HEK293 (cell line): ENCODE measurements around the gene PYGO2.

Experiments used
- AEBP2 ChIP-seq: fragments of 450-650 bp; formaldehyde crosslinking; IDR thresholded peaks from 2 replicates; pipeline ENCODE4 v1.5.1; 2016; ENCODE audit warnings: missing biosample characterization, missing genetic modification characterization, borderline replicate concordance
- HOXD13 ChIP-seq: sonication (generic); formaldehyde crosslinking; IDR thresholded peaks from 2 replicates; pipeline ENCODE4 v1.8.0; 2022; ENCODE audit warnings: missing genetic modification reagents, borderline replicate concordance
- KLF7 ChIP-seq: fragments of 450-650 bp; formaldehyde crosslinking; IDR thresholded peaks from 2 replicates; pipeline ENCODE4 v1.5.1; 2016; ENCODE audit warnings: missing biosample characterization, missing genetic modification characterization, borderline replicate concordance
- KLF9 ChIP-seq: fragments of 450-650 bp; formaldehyde crosslinking; IDR thresholded peaks from 2 replicates; pipeline ENCODE4 v1.5.1; 2016; ENCODE audit warnings: missing biosample characterization, missing genetic modification characterization, low read depth
- MYNN ChIP-seq: fragments of 450-650 bp; formaldehyde crosslinking; IDR thresholded peaks from 2 replicates; pipeline ENCODE4 v1.5.1; 2016; ENCODE audit warnings: missing biosample characterization, missing genetic modification characterization, borderline replicate concordance
- OVOL3 ChIP-seq: fragments of 450-650 bp; formaldehyde crosslinking; IDR thresholded peaks from 2 replicates; pipeline ENCODE4 v1.5.1; 2016; ENCODE audit warnings: missing biosample characterization, missing genetic modification characterization
- TCF7L2 ChIP-seq: IDR thresholded peaks from 2 replicates; pipeline ENCODE4 v1.6.1; 2011; ENCODE audit warnings: low read depth, mild to moderate bottlenecking, inconsistent platforms, low read length, moderate library complexity, borderline replicate concordance
- YY1 ChIP-seq: fragments of 450-650 bp; formaldehyde crosslinking; IDR thresholded peaks from 2 replicates; pipeline ENCODE4 v1.5.1; 2018; ENCODE audit warnings: missing biosample characterization, missing genetic modification characterization
- ZBTB7A ChIP-seq: fragments of 450-650 bp; formaldehyde crosslinking; IDR thresholded peaks from 2 replicates; pipeline ENCODE4 v1.5.1; 2016; ENCODE audit warnings: low read depth, missing biosample characterization, missing genetic modification characterization
- ZNF121 ChIP-seq: fragments of 450-650 bp; formaldehyde crosslinking; IDR thresholded peaks from 2 replicates; pipeline ENCODE4 v1.5.1; 2016; ENCODE audit warnings: missing biosample characterization, missing genetic modification characterization
- ZNF132 ChIP-seq: fragments of 450-650 bp; formaldehyde crosslinking; IDR thresholded peaks from 2 replicates; pipeline ENCODE4 v1.5.1; 2017; ENCODE audit warnings: missing biosample characterization, missing genetic modification characterization, borderline replicate concordance
- ZNF169 ChIP-seq: fragments of 450-650 bp; formaldehyde crosslinking; IDR thresholded peaks from 2 replicates; pipeline ENCODE4 v1.5.1; 2016; ENCODE audit warnings: missing biosample characterization, missing genetic modification characterization
- ZNF239 ChIP-seq: fragments of 450-650 bp; formaldehyde crosslinking; IDR thresholded peaks from 2 replicates; pipeline ENCODE4 v1.5.1; 2016; ENCODE audit warnings: missing biosample characterization, missing genetic modification characterization
- ZNF302 ChIP-seq: fragments of 450-650 bp; formaldehyde crosslinking; IDR thresholded peaks from 2 replicates; pipeline ENCODE4 v1.5.1; 2016; ENCODE audit warnings: missing biosample characterization, missing genetic modification characterization, low read depth
- ZNF311 ChIP-seq: fragments of 450-650 bp; formaldehyde crosslinking; IDR thresholded peaks from 2 replicates; pipeline ENCODE4 v1.5.1; 2017; ENCODE audit warnings: missing biosample characterization, missing genetic modification characterization, borderline replicate concordance
- ZNF335 ChIP-seq: fragments of 450-650 bp; formaldehyde crosslinking; conservative IDR thresholded peaks from 2 replicates; pipeline ENCODE4 v1.5.1; 2016; ENCODE audit warnings: missing biosample characterization, missing genetic modification characterization
- ZNF354C ChIP-seq: fragments of 450-650 bp; formaldehyde crosslinking; IDR thresholded peaks from 2 replicates; pipeline ENCODE4 v1.5.1; 2016; ENCODE audit warnings: missing biosample characterization, missing genetic modification characterization, low read depth, borderline replicate concordance
- ZNF404 ChIP-seq: fragments of 450-650 bp; formaldehyde crosslinking; IDR thresholded peaks from 2 replicates; pipeline ENCODE4 v1.5.1; 2017; ENCODE audit warnings: missing biosample characterization, missing genetic modification characterization
- ZNF433 ChIP-seq: fragments of 450-650 bp; formaldehyde crosslinking; IDR thresholded peaks from 2 replicates; pipeline ENCODE4 v1.5.1; 2016; ENCODE audit warnings: missing biosample characterization, missing genetic modification characterization, low read depth
- ZNF561 ChIP-seq: fragments of 450-650 bp; IDR thresholded peaks from 2 replicates; pipeline ENCODE4 v1.5.1; 2018; ENCODE audit warnings: missing biosample characterization, missing genetic modification characterization, borderline replicate concordance
- ZNF626 ChIP-seq: fragments of 450-650 bp; sonication (Bioruptor Pico); formaldehyde crosslinking; IDR thresholded peaks from 2 replicates; pipeline ENCODE4 v1.5.1; 2018; ENCODE audit warnings: missing biosample characterization, missing genetic modification characterization, inconsistent platforms
- ZNF747 ChIP-seq: fragments of 450-650 bp; formaldehyde crosslinking; IDR thresholded peaks from 2 replicates; pipeline ENCODE4 v1.5.1; 2016; ENCODE audit warnings: missing biosample characterization, missing genetic modification characterization
- ZNF791 ChIP-seq: fragments of 450-650 bp; formaldehyde crosslinking; IDR thresholded peaks from 2 replicates; pipeline ENCODE4 v1.5.1; 2016; ENCODE audit warnings: missing biosample characterization, missing genetic modification characterization
- ZSCAN16 ChIP-seq: fragments of 450-650 bp; formaldehyde crosslinking; IDR thresholded peaks from 2 replicates; pipeline ENCODE4 v1.5.1; 2016; ENCODE audit warnings: missing biosample characterization, missing genetic modification characterization
- TF ChIP-seq, protein P1 (sequence below): fragments of 450-650 bp; formaldehyde crosslinking; IDR thresholded peaks from 2 replicates; pipeline ENCODE4 v1.5.0; 2017; ENCODE audit warnings: missing biosample characterization, missing genetic modification characterization, borderline replicate concordance
- TF ChIP-seq, protein P2 (sequence below): fragments of 450-650 bp; formaldehyde crosslinking; IDR thresholded peaks from 2 replicates; pipeline ENCODE4 v1.5.1; 2016; ENCODE audit warnings: missing biosample characterization, missing genetic modification characterization
- TF ChIP-seq, protein P3 (sequence below): fragments of 450-650 bp; formaldehyde crosslinking; IDR thresholded peaks from 2 replicates; pipeline ENCODE4 v1.5.1; 2017; ENCODE audit warnings: missing biosample characterization, missing genetic modification characterization
- TF ChIP-seq, protein P4 (sequence below): fragments of 450-650 bp; formaldehyde crosslinking; IDR thresholded peaks from 2 replicates; pipeline ENCODE4 v1.5.1; 2017; ENCODE audit warnings: missing biosample characterization, missing genetic modification characterization
- TF ChIP-seq, protein P5 (sequence below): fragments of 450-650 bp; formaldehyde crosslinking; IDR thresholded peaks from 2 replicates; pipeline ENCODE4 v1.5.1; 2016; ENCODE audit warnings: missing biosample characterization, missing genetic modification characterization

Gene PYGO2

GRCh38 chr1:155001675-155002463 is 40.3 kb upstream of the PYGO2 start (continued):
- TF ChIP-seq YY1 (no peak), ZBTB7A (tag by site-specific recombination) (peak; percentile 94), ZNF239 (no peak), ZNF169 (tag by site-specific recombination) (no peak), ZNF791 (tag by site-specific recombination) (no peak), OVOL3 (tag by site-specific recombination) (peak; percentile 64; the same call in 1 of the 2 replicates), ZNF121 (tag by site-specific recombination) (no peak), TCF7L2 (peak; percentile 13; the same call in 1 of the 2 replicates), ZSCAN16 (tag by site-specific recombination) (no peak), ZNF302 (no peak), ZNF311 (no peak), ZNF747 (no peak), ZNF335 (tag by site-specific recombination) (peak; percentile 81), HOXD13 (CRISPR knock-in tag) (no peak), ZNF561 (peak; percentile 73), ZNF354C (tag by site-specific recombination) (no peak), ZNF433 (no peak), MYNN (tag by site-specific recombination) (0 out of 2 replicates have a peak, but pooled peaks have one; percentile 19), AEBP2 (tag by site-specific recombination) (no peak; the same call in 1 of the 2 replicates), KLF9 (tag by site-specific recombination) (peak; percentile 82), ZNF404 (no peak), ZNF132 (tag by site-specific recombination) (no peak), ZNF626 (tag by site-specific recombination) (no peak), KLF7 (tag by site-specific recombination) (peak; percentile 85)
- TF ChIP-seq, protein P1, sequence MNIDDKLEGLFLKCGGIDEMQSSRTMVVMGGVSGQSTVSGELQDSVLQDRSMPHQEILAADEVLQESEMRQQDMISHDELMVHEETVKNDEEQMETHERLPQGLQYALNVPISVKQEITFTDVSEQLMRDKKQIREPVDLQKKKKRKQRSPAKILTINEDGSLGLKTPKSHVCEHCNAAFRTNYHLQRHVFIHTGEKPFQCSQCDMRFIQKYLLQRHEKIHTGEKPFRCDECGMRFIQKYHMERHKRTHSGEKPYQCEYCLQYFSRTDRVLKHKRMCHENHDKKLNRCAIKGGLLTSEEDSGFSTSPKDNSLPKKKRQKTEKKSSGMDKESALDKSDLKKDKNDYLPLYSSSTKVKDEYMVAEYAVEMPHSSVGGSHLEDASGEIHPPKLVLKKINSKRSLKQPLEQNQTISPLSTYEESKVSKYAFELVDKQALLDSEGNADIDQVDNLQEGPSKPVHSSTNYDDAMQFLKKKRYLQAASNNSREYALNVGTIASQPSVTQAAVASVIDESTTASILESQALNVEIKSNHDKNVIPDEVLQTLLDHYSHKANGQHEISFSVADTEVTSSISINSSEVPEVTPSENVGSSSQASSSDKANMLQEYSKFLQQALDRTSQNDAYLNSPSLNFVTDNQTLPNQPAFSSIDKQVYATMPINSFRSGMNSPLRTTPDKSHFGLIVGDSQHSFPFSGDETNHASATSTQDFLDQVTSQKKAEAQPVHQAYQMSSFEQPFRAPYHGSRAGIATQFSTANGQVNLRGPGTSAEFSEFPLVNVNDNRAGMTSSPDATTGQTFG: no peak
- TF ChIP-seq, protein P2, sequence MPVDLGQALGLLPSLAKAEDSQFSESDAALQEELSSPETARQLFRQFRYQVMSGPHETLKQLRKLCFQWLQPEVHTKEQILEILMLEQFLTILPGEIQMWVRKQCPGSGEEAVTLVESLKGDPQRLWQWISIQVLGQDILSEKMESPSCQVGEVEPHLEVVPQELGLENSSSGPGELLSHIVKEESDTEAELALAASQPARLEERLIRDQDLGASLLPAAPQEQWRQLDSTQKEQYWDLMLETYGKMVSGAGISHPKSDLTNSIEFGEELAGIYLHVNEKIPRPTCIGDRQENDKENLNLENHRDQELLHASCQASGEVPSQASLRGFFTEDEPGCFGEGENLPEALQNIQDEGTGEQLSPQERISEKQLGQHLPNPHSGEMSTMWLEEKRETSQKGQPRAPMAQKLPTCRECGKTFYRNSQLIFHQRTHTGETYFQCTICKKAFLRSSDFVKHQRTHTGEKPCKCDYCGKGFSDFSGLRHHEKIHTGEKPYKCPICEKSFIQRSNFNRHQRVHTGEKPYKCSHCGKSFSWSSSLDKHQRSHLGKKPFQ (tag by site-specific recombination): no peak
- TF ChIP-seq, protein P3, sequence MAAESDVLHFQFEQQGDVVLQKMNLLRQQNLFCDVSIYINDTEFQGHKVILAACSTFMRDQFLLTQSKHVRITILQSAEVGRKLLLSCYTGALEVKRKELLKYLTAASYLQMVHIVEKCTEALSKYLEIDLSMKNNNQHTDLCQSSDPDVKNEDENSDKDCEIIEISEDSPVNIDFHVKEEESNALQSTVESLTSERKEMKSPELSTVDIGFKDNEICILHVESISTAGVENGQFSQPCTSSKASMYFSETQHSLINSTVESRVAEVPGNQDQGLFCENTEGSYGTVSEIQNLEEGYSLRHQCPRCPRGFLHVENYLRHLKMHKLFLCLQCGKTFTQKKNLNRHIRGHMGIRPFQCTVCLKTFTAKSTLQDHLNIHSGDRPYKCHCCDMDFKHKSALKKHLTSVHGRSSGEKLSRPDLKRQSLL (tag by site-specific recombination): no peak; the same call in 1 of the 2 replicates
- TF ChIP-seq, protein P4, sequence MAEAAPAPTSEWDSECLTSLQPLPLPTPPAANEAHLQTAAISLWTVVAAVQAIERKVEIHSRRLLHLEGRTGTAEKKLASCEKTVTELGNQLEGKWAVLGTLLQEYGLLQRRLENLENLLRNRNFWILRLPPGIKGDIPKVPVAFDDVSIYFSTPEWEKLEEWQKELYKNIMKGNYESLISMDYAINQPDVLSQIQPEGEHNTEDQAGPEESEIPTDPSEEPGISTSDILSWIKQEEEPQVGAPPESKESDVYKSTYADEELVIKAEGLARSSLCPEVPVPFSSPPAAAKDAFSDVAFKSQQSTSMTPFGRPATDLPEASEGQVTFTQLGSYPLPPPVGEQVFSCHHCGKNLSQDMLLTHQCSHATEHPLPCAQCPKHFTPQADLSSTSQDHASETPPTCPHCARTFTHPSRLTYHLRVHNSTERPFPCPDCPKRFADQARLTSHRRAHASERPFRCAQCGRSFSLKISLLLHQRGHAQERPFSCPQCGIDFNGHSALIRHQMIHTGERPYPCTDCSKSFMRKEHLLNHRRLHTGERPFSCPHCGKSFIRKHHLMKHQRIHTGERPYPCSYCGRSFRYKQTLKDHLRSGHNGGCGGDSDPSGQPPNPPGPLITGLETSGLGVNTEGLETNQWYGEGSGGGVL: peak; percentile 96
- TF ChIP-seq, protein P5, sequence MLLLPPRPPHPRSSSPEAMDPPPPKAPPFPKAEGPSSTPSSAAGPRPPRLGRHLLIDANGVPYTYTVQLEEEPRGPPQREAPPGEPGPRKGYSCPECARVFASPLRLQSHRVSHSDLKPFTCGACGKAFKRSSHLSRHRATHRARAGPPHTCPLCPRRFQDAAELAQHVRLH (tag by site-specific recombination): peak; percentile 27; the same call in 1 of the 2 replicates
